ENCODE measurements around the gene RNASE8.

The RNASE8 gene

GRCh38 chr14:21054123-21054767 lies 3.4 kb upstream of the RNASE8 start:
- DNase-seq = no peak

DNA sequence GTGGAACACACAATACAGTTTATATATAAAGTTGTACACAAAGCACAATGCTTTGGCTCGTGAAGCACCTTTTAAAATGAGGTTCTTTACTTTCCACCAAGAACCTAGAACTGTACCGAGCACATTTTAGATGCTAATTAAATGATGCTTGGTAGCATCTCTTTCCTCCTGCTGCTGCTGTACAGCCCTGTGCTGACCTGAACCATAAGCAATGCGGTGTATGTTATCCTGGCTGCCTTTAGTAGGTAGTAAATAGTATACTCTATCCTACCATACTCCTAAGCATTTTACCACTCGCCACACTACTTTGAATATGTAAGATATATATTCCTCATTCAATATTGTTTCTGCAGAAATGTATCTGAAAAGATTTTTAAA lies 2.9 kb upstream of the RNASE8 start:
- no peak for DNase-seq

DNA sequence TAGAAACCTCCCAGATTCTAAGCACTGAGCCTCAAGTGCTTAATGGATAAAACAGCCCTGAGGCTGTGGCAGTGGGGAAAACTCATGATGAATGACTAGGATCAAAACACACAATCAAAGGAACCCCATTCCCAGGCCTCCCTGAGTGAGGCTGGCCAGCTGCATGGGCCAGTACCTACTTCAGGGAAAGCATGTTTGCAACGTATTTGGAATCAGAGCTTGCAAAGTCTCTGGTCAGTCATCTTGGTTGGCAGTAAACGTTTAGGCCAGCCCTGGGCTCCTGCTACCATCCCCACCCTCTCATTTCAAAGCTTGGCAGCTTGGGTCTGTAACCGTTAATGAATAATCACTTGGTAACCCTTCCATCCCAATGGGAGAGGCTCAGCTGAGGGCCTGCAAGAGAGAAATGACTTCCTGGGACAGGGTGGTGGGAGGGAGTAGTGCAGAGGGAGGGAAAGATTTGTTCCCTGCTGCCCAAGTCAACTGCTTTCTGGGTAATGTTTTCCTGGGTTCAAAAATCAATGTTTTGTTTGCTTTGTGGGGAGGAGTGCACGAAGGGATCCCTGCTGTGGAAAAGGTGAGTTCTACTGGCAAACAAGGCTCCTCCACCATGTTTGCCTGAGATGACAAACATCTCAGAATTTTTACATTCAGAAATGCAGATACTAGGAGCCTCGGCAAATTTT lies 2.0 kb upstream of the RNASE8 start:
- DNase-seq = no peak

DNA sequence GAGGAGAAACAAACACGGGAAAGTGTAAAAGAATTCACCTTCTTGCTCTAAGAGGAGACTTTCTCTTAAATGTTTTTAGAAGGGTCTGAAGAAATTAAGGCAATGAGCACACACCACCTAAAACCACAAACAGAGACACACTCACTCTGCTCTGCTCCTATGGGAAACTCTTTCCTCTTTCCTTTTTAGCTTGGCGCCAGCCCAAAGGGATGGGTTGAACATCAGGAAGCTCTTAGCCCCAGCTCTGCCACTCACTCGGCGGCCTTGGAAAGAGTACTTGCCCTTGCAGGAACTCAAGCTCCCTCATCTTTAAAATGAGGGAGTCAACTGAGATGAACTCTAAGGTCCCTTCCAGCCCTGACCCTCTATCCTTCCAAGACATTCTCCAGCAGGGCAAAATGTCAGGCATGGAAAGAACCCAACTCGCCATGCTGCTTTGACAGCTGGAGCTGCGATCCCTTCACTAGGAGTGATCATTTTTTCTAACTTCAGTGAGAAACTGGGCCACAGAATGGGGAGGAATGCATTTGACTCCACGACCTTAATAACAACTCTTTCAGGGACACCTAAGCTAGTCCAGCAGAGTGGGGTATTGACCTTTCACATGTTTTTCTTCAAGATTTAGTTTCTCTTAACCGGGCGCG lies 980 bp upstream of the RNASE8 start:
- DNase-seq = no peak

GRCh38 chr14:21058903-21059302 lies 1.3 kb downstream of the RNASE8 start:
- no peak for DNase-seq

GRCh38 chr14:21059842-21060613 lies 2.4 kb downstream of the RNASE8 start:
- no peak for DNase-seq

DNA sequence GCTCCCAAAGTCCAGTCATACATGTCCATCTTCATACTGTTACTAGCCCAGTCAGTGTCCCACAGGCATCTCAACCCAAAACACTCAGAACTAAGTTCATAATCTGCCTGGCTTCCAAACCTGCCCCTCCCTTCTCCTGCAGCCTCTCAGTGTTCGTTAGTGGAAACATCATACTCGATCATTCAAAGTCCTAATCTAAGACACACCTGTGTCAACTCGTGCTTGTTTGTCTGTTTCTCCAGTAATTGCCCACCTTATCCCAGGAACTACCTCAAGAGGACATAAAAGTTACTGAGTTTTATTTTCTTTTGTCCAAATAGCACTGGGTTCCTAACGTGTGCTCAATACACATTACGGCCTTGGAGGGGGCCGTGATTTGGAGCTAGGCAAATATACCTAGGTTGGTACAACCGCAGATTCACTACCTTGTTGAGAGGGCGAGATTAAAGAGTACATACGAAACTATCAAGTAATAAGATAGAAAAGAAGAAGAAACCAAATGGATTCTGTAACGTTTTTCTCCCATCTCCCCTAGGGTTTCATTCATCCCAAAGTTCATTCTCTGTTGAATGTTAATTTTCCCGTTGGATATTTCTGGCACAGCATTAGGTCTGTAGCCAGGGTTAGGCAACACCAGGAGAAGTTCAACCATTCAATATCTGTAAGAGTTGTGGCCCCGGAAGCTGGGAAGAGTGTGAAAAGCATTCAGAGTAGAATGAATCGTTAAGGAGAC lies 3.2 kb downstream of the RNASE8 start:
- no peak for DNase-seq

- no peak for DNase-seq
Measured at GRCh38 chr14:21061347-21061668, 3.7 kb downstream of the RNASE8 start.

GRCh38 chr14:21063479-21063878 lies 5.9 kb downstream of the RNASE8 start:
- no peak for DNase-seq

GRCh38 chr14:21066882-21067502 lies 9.4 kb downstream of the RNASE8 start:
- DNase-seq = peak; percentile 37

DNA sequence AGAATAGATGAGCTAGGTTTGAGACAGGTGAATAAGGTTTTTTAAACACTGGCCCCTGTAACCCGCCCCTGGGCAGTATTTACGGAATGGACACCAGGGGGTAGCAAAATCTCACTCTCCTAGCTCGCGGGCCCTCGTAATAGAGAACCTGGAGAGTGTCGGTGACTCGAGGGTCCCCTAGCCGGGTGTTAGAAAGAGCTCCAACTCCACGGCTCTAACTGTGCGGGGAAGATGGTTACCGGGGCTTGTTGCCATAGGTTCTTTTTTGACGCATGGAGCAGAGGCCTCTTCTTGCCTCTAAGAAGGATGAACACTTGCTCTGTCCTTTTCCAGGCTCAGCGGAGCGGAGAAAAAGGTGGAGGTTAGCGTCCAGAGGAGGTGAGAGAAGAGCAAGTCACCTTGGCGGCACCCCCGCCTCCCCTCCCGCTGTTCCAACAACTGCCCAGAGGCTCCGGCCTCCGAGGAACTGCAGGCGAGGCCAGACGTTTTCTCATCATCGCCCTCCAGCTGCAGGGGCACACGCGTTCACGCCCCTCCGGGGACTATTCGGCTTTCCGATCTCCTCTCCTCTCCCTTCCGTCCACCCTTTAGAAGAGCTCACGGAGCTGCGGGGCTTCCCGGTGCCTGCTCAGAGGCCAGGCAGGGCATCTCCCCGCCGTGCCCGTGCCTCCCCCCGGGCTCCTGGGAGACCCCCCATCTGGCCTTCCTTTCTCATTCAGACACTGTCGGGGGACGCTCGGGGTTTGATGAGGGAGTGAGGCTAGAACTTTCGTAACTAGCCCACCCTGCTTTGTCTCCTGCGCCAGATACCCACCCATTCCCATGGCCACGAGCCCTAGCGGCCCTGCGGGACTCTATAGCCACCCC lies 11.1 kb downstream of the RNASE8 start:
- DNase-seq = peak; percentile 78

GRCh38 chr14:21069388-21070082 lies 11.9 kb downstream of the RNASE8 start:
- peak; percentile 44 for DNase-seq

- peak; percentile 52 for DNase-seq
Measured at GRCh38 chr14:21070083-21070609, 12.5 kb downstream of the RNASE8 start, which contains the start of gene ARHGEF40. Gene ARHGEF40, plus strand, starts transcription at chr14:21070304. Its CDS starts 93 bp downstream, at chr14:21070397.

- DNase-seq = peak; percentile 48
Measured at GRCh38 chr14:21070610-21071224, 13.1 kb downstream of the RNASE8 start.

DNA sequence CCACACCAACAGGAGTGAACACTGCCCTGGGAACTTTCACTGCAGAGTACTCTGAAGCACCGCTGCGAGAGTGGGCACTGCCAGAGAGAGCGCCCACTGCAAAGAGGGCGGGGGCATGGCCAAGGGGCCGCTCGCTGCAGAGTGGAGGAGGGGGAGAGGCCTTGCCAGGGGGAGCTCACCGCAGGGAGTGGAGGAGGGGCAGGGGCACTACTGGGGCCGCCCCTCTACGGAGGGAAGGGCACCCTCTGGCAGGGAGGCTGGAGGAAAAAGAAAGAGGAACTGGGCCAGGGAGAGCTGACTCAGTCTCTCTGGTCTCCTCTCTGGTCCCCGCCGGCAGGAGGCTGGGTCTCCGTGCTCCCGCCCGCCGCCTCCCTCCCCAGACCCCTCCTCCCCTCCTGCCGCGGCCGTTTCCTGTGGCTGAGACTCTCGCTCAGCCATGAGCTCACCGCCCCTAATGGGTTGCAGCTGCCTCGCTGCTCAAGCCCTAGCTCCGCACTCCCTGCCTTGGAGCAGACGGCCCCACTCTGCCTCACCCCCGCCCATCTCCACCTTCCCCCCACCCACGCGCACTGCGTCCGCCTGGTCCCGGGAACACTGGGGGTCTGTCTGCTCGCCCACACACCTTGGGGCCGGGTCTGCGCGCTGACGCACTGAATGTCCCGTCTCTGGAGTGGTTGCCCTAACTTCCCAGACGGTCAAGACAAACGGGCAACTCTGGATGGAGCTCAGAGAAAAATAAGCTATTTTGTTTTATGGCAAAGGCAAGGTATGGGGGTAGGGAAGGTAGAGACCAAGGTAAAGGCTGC lies 13.8 kb downstream of the RNASE8 start:
- DNase-seq = peak; percentile 62

GRCh38 chr14:21072031-21072473 lies 14.4 kb downstream of the RNASE8 start:
- DNase-seq = no peak

GRCh38 chr14:21072781-21073339 lies 15.2 kb downstream of the RNASE8 start:
- DNase-seq = no peak

GRCh38 chr14:21073921-21074320 lies 16.3 kb downstream of the RNASE8 start:
- no peak for DNase-seq
